GM19397 (cell line): ENCODE measurements around the gene USP34.

ENCODE experiments used
- ATAC-seq: cut with Tn5 transposase; IDR thresholded peaks from one replicate; pipeline ENCODE4 v1.9.1; 2021; ENCODE audit warnings: mild to moderate bottlenecking, moderate library complexity; ENCODE audit not compliant: unreplicated experiment

Gene USP34

DNA sequence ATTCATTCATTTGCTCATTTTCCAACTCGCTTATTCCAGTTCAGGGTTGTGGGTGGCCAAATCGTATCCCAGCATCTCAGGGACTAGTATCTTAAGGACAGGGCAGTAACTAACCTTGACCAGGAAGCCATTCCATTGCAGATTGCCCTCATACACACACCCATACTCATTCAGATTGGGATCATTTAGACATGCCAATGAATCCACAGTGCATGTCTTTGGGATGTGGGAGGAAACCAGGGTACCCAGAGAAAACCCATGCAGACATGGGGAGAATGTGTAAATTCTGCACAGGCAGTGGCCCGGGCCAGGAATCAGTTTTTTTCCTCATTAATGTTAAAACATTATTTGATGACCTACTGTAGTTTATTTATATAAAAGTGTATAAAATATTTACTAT, 150.7 kb downstream of the USP34 start:
- ATAC-seq, result no peak

DNA sequence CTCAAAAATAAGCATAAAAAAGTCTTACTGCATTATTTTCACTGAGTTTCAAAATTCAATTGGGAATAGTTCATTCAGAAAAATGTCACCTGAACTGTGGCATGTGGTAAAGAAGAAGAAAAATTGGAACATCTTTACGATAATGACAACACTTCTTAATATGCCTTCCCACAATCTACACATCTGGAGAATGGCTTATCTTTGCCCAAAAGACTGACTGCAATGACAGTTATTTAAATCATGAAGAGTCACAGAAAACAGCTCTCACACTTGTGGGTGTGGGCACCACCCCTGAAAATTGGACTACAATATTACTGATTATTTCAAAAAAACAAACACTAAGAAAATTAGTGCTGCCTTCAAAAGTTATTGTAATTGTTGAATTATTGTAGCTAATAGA, 152.3 kb downstream of the USP34 start:
- no peak for ATAC-seq

DNA sequence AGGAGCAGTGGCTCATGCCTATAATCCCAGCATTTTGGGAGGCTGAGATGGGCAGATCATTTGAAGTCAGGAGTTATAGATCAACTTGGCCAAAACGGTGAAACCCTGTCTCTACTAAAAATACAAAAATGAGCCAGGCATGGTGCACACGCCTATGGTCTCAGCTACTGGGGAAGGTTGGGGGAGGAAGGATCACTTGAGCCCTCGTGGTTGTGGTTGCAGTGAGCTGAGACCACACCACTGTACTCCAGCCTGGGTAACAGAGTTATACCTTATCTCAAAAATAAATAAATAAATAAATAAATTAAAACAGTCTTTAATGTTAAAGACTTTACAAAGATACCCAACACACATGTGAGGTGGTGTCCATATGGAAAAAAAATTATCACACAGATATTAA, 174.9 kb downstream of the USP34 start:
- no peak for ATAC-seq

DNA sequence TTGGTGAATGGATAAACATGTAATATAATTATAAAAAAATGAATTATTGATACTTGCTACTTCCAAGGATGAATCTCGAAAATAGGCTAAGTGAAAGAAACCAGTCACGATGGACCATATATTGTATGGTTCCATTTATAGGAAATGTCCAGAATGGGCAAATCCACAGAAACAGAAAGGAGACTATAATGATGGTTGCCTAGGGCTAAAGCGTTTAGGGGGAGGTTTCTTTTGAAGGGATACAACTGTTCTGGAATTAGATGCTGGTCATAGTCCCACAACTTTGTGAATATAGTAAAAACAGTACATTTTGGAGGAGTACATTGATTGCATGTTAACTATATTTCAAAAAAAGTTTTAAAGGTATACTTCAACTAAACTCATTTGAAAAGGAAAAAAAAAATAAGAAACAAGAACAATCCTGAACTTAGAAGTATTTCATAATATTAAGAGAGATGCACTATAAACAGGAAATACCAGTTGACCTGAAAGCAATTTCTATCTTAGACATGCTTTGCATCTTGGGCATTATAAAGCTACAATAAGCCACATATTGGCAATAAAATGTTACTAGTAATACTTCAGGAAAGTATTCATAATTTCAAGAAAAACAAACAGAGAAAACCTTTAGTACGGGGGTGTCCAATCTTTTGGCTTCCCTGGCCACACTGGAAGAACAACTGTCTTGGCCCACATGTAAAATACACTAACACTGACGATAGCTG, 178.9 kb downstream of the USP34 start:
- ATAC-seq, result no peak

DNA sequence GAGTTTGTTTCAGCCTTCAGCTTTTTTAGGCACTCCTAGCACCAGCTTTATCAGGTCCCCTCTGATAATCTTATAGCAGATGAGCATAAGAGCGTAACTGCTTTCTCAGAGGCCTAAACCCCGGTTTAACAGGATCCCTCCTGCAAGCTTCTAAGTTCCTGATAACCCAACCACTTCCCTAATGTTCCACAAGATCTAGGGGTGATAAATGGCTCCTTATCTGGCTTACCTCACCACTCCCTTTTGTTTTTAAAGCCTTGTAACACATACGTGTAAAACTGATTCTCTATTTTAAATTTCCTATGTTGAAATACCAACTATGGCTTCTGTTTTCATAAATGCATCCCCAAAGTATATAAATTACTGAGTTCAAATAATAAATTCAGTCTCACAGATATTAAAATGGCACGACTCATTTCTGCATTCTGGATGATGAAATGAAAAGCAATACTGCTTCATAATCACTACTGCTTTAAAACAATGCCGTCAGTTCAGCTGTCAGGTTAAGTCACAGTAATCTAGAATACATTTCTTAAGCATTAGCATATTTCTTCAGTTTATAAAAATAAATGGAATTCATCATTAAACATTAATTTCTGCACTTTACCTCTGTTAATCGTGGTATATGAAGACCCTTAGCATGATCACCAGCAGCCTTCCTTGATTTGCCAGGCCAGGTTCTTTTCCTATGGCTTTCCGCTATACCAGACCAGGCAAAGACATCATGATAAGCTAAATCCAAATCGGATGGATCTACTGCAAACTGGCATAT, 182.6 kb downstream of the USP34 start:
- ATAC-seq, result no peak

DNA sequence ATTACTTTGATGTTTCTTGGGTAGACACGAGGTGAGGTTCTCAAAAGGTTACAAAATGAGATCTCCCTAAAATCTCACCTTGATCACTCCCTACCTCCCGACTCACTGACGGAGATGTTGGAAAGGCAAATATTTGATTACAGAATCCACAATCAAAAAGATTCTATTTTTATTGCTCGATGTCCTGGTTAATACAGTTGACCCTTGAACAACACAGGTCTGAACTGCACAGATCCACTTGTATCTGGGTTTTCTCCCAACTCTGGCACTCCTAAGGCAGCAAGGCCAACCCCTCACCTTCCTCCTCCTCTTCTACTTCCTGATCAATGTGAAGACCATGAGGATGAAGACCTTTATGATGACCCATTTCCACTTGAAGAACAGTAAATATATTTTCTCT, 183.6 kb downstream of the USP34 start:
- no peak for ATAC-seq

DNA sequence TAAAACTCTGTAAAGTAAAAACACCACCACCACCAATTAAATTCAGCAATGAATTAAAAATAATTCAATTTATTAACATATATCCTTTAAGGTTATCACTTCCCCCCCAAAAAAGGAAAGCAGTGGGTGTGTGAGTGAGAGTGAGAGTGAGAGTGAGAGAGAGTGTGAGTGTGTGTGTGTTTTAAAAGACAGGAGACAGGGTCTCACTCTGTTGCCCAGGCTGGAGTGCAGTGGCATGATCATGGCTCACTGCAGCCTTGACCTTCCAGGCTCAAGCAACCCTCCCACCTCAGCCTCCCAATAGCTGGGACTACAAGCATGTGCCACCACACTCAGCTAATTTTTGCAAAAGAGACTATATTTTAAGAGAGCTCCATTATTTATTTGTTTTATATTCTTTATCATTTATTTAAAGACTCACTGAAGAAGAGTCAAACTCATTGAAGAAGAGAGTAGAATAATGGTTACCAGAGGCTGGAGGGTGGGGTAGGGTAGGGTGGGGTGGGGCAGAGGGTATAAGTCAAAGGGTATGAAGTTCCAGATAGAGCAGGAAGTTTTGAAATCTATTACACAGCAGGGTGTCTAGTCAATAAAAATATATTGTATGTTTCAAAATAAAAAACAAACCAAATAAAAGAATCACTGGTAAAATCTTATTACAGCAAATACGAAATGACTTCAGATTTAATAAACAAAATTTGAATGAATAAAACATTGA, 187.3 kb downstream of the USP34 start:
- no peak for ATAC-seq

DNA sequence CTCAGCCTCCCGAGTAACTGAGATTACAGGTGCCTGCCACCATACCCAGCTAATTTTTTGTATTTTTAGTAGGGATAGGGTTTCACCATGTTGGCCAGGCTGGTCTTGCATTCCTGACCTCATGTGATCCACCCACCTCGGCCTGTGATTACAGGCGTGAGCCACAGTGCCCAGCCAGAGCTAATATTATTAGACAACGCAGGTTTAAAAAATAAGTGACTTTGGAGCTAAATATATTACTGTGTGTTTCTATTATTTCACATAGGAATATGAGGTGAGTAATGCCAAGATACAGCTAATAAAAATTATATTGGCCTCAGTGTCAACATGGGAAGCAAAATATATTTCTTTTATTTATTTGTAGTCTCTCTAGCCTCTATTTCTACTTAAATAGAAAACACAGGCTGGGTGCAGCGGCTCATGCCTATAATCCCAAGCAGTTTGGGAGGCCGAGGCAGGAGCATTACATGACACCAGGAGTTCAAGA, 188.7 kb downstream of the USP34 start:
- ATAC-seq, result no peak

DNA sequence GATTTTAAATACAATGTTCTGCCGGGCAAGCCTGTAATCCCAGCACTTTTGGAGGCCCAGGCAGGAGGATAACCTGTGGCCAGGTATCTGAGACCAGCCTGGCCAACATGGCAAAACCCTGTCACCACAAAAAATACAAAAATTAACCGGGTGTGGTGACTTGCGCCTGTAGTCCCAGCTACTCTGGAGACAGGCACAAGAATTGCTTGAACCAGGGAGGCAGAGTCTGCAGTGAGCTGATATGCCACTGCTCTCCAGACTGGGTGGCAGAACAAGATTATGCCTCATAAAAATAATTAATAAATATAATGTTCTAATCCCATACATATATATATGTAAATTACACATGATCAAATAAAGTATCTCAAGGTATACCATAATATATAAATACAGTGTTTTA, 189.6 kb downstream of the USP34 start:
- ATAC-seq, result no peak

DNA sequence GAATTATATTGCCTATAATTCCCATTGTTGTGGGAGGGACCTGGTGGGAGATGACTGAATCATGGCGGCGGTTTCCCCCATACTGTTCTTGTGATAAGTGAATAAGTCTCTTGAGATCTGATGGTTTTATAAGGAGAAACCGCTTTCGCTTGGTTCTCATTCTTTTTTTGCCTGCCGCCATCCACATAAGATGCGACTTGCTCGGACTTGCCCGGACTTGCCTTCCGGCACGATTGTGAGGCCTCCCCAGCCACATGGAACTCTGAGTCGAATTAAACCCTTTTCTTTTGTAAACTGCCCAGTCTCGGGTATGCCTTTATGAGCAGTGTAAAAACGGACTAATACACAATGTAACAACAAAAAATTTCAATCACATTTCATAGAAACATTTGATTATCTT, 193.1 kb downstream of the USP34 start:
- ATAC-seq, result no peak

DNA sequence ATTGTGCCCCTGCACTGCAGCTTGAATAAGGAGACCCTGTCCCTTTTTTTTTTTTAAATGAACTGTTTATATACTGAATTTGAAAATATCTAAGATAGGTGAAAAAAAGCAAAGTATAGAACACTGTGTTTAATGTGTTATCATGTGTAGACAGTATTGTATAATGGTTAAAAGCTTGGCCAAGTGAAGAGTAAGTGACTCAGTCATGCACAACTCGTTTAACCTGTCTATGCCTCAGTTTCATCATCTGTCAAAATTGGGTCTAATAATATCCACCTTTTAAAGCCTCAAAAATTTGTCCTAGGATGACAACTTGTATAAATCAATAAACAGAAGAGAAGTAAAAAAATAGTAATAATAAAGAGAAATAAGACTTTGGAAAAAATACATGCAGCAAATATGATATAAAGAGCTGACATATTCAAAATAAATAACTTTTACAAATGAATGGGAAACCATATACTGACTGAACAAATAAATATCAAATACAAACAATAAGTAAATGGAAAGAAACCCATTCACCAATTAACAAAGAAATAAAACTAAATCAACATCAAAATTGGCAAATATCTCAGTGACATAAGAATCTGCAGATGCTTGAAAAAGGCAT, 195.2 kb downstream of the USP34 start:
- no peak for ATAC-seq

DNA sequence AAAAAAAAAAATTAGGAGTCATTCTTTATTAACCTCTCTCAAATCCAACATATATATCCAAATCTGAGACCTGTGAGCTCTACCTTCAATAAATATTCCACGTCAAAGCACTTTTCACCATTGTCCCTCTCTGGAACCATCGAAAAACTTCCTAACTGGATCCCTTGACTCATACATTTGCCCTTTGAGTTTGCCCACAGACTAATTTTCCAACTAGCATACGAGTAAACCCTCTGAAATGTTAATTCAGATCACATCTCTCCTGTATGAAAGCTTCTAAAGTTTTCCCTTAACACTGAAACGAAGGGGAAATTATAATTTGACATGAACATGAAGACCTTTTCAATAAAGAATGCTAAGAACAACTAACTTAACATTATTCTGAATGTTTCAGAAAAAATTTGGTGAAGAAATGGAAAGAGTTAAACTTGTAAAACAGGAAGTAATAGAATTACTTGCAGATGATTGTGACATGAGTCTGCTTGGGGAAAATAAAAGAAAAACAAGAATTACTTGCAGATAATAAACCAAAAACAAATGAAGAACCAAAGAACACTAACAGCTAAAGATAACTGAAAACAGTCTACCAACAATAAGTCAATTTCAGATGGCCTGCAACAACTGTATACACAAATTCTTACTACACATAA, 198.3 kb downstream of the USP34 start:
- no peak for ATAC-seq

DNA sequence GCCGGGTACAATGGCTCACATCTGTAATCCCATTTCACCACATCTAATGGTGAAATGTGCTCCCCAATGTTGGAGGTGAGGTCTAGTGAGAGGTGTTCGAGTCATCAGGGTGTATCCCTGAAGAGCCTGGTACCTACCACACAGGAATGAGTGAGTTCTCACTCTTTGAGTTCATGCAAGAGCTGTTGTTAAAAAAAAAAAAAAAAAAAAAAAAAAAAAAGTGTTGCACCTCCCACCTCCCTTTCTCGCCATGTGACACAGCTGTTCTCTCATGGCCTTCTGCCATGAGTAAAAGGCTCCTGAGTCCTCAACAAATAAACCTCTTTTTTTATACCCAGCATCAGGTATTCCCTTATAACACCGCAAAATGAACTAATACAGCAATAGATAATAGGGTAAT, 202.6 kb downstream of the USP34 start:
- ATAC-seq, result no peak

DNA sequence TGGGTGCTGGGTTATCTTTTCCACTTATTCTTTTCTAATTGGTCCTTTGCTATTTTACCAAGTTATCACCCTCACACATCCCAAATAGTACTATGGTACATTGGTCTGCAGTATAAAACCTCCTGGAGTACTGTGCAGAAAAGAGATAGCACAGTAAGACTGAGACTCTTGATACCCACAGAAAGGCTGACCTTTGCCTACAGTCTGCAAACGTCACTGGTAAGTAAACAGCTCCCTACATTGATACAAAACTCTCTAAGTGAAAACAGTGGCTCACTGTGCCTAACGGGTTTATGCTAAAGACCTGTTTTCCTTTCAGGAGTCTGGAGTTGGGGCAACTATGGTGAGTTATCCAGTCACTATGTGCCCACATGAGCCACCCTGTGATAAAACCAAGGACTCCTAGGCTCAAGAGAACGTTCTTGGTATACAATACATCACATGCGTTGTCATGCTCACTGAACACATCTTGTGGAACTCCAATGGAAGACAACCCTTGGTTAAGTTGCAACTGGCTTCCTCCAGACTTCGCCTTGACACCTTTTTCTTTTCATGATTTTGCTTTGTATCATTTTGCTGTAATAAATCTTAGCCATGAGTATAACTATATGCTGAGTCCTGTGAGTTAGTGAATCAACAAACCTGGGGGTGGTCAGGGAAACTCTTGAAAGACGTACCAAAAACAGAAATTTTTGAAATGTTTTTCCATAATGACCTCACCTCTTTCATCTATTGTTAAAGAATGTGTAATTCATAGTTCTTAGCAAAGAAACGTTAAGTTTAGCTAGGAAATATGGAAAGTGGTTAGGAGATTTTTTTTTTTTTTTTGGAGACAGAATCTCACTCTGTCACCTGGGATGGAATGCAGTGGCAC, 204.0 kb downstream of the USP34 start:
- no peak for ATAC-seq

DNA sequence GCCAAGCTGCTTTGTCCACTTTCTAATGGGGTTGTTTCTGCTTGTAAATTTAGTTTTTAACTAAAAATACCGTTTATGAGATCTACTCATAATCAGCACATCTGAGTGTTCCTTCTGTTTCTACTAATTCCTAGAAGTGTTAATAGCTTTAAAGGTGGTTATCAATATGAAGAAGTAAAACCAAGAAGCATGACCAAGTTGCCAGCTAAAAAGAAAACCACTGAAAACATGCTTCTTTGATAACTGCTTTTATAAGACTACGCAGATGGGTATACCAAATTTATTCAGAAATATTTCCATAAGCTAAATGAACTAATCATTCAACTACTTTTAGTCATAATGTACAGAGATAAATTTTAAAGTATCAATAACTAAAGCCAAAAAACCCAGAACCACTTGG, 207.1 kb downstream of the USP34 start:
- ATAC-seq, result no peak

DNA sequence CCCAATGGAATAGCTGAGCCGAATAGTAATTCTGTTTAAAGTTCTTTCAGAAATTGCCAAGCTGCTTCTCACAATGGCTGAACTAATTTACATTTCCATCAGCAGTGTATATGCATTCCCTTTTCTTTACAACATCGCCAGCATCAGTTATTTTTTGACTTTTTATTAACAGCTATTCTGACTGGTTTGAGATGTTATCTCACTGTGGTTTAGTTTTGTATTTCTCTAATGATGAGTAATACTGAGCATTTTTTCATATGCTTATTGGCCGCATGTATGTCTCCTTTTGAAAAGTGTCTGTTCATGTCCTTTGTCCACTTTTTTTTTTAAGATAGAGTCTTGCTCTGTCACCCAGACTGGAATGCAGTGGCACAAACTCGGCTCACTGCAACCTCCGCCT, 208.2 kb downstream of the USP34 start:
- ATAC-seq, result no peak

DNA sequence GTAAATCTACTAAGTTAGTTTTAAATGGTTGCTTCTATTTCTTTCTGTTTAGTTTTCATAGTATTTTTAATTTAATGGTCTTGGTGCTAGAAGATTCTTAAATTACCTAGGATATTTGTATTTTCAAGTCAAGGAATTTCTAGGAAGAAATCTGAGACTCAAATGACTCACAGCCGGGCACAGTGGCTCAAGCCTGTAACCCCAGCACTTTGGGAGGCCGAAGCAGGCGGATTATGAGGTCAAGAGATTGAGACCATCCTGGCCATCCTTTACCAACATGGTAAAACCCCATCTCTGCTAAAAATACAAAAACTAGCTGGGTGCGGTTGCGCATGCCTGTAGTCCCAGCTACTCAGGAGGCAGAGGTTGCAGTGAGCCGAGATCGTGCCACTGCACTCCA, 213.4 kb downstream of the USP34 start:
- no peak for ATAC-seq

DNA sequence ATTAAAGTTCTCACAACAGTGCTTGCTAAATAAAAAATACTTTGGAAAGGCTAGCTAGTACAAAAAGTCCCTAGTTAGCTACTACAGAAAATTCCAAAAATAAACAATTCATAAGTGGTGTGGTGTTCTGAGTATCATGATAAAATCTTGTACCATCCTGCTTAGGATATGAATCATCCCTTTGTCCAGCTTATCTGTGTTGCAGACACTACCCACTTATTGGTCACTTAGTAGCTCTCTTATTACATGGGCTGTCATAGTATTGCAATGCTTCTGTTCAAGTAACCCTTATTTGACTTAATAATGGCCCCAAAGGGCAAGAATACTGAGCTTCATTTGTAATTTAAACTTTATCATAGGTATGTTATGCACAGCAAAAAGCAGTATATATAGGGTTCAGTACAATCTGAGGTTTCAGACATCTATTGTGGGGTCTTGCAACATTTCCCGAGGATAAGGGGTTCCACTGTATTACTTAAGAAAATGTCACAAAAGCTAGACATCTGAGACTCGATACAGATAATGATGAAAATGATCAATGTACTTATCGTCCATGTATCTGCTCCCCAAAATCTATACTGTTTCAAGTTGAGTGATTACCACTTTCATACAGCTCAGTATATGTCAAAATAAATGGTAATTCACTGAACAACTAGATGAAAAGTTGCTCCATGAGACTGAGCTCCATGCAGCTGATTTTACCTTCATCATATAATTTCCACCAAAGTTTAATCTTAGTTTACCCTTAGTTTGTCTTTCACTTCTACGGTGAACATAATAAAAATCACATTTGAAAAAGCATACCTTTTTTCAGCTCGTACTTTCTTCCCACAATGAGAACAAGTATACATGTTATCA, 215.1 kb downstream of the USP34 start:
- no peak for ATAC-seq

DNA sequence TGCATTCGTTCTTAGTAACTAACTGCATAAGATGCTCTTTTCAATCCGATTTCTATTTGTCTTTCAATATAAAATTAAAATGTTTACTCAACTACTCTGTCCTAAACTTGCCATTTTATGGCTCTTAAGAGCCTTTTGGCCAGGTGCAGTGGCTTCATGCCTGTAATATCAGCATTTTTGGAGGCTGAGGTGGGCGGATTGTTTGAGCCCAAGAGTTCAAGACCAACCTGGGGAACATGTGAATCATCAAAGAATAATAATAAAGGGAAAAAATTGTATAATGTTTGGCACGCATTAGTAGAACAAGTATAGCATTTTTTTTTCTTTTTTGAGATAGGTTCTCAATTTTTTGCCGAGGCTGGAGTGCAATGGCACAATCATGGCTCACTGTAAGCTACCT, 216.4 kb downstream of the USP34 start:
- no peak for ATAC-seq
